CD4-positive, alpha-beta memory T cell (primary cell): Measurements from ENCODE around the gene PRKAG1. TPM values are rescaled to one million over a fixed set of nuclear protein-coding genes. Genes with fewer than 3 reads are reported as not detected.

Experiments used
- CTCF ChIA-PET: fragments of 350-600 bp; sonication (Branson Sonifier 250); formaldehyde crosslinking; loops from one replicate; lab custom pipeline; 2021; ENCODE audit warnings: inconsistent platforms; ENCODE audit not compliant: partially characterized antibody; lab: Charles Lee
- POLR2A ChIA-PET: fragments of 350-600 bp; sonication (Branson Sonifier 250); formaldehyde crosslinking; loops from one replicate; lab custom pipeline; 2021; ENCODE audit not compliant: partially characterized antibody; lab: Charles Lee
- DNase-seq, 5 donors: peaks; one replicate each; pipeline versions ENCODE4 v3.0.0 to v3.0.0-alpha.2; 2020 to 2022; ENCODE audit warnings: mixed read lengths in 1 of 5
- H3K27ac ChIP-seq: one replicate; pipeline ENCODE4 v1.7.0; 2013; ENCODE audit warnings: low read depth, low read length
- H3K27me3 ChIP-seq: 2 replicates; pipeline ENCODE4 v1.7.0; 2013; ENCODE audit warnings: mild to moderate bottlenecking, low read length, moderate library complexity; ENCODE audit not compliant: insufficient read depth
- H3K36me3 ChIP-seq: 2 replicates; pipeline ENCODE4 v1.7.0; 2013; ENCODE audit warnings: mild to moderate bottlenecking, low read length, moderate library complexity; ENCODE audit not compliant: insufficient read depth
- H3K4me1 ChIP-seq: 2 replicates; pipeline ENCODE4 v1.7.0; 2013; ENCODE audit warnings: mild to moderate bottlenecking, low read length, moderate library complexity; ENCODE audit not compliant: insufficient read depth
- H3K4me3 ChIP-seq, 2 donors: one replicate each; pipeline ENCODE4 v1.7.0; 2013; ENCODE audit warnings: low read length in 2 of 2, mild to moderate bottlenecking in 1 of 2
- H3K9me3 ChIP-seq, 2 donors: one replicate each; pipeline ENCODE4 v1.7.0; 2013; ENCODE audit warnings: low read length in 2 of 2, control low read depth in 1 of 2; ENCODE audit not compliant: control insufficient read depth in 1 of 2
- H3K27ac Mint-ChIP-seq, 7 donors: one replicate each; pipeline ENCODE4 v1.8.0; 2020 to 2021; ENCODE audit warnings: mixed read lengths in 7 of 7, mild to moderate bottlenecking in 6 of 7, inconsistent platforms in 3 of 7, moderate library complexity in 3 of 7
- H3K27me3 Mint-ChIP-seq, 2 donors: one replicate each; pipeline ENCODE4 v1.8.0; 2020 to 2021; ENCODE audit warnings: mixed read lengths in 2 of 2
- H3K36me3 Mint-ChIP-seq, 2 donors: one replicate each; pipeline ENCODE4 v1.8.0; 2020 to 2021; ENCODE audit warnings: mixed read lengths in 2 of 2, inconsistent platforms in 1 of 2, mild to moderate bottlenecking in 1 of 2
- H3K4me1 Mint-ChIP-seq, 4 donors: one replicate each; pipeline ENCODE4 v1.8.0; 2020 to 2021; ENCODE audit warnings: mixed read lengths in 4 of 4, mild to moderate bottlenecking in 1 of 4
- H3K4me3 Mint-ChIP-seq, 8 donors: one replicate each; pipeline ENCODE4 v1.8.0; 2020 to 2021; ENCODE audit warnings: mixed read lengths in 8 of 8, mild to moderate bottlenecking in 7 of 8, moderate library complexity in 6 of 8, inconsistent platforms in 3 of 8
- H3K9me3 Mint-ChIP-seq, 8 donors: one replicate each; pipeline ENCODE4 v1.8.0; 2020 to 2021; ENCODE audit warnings: mixed read lengths in 8 of 8, mild to moderate bottlenecking in 5 of 8, inconsistent platforms in 3 of 8, moderate library complexity in 1 of 8
- intact Hi-C: fragments of 100-400 bp; cut with micrococcal nuclease; formaldehyde crosslinking; loops from one replicate; pipeline ENCODE4 v1.15.1; 2023
- polyA plus RNA-seq, 2 donors: library from polyadenylated mRNA; unstranded; fragments of 300-500 nt; fragmentation: Illumina TruSeq; gene quantifications; one replicate each; pipeline ENCODE4 v1.2.3, GENCODE V29; 2021
- total RNA-seq, 2 experiments: library from RNA; stranded (reverse); gene quantifications; one replicate each; pipeline ENCODE4 v1.2.3, GENCODE V29; 2021

PRKAG1 gene
- total and polyA plus RNA-seq, 4 experiments from 2014 or later: 47.8 to 53.7 (median 49.6) TPM

DNA sequence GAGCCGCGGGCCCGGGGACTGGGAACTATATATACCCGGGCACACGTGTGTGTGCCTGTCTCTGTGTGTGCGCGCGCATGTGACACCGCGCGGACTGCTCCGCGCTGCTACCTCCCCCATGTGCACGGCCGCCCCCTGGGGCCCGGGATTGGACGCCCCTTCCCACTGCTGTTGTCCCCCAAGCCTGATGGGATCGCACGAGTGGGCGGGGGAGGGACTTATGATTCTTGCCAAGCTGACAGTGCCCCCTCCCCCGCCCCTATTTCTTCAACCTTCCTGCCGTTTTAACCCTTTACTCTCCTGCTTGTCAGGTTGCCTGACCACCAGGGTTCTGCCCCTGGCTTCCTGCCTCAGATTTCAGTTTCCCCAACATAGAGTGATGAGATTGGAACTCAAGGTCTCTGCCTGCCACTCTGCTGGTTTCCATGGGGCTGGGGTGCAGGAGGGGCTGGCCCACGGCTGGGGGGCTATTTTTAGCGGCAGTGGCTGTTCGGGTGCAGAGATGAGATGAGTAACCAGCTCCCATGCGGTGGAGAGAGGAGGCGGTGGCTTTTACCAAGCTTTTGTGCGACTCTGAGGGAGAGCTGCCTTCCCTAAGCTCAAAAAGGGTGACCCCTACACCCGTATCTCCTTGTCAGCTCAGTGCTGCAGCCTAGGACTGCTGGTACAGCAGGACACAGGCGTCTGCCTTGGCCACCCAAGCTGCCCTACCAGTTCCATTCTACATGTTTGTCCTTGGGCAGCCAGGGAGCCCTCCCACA is 19.0 kb downstream of the PRKAG1 start, which contains the start of gene DDN:
TSS of gene DDN (minus strand) at position 5 of the 761 bp plus-strand sequence. CDS start 88 bp downstream, outside the sequence.
- H3K4me1 Mint-ChIP-seq: peaks cover 17 to 47% (median 25%) of the 10 kb centered on the region in 4 donors
- CTCF ChIA-PET: interaction anchor here (1.1 to 14.1 kb wide), 6 partner anchors 11 to 76 kb away, joined by 3 to 244 read pairs (median 30); partner anchors contain the start of genes PRKAG1 and WNT1
- Histone ChIP-seq H3K27me3 (peaks cover 10% of the 10 kb centered on the region), H3K9me3 (no peaks in the 10 kb centered on the region), H3K36me3 (peaks cover 18% of the 10 kb centered on the region), H3K4me1 (peaks cover 42% of the 10 kb centered on the region), H3K4me3 (peak within 1 kb of the TSS in 1 of 2 donors; percentile 60), H3K27ac (no peak within 1 kb of the TSS)
- peak within 1 kb of the TSS; percentile 60 to 83 (median 78) for H3K4me3 Mint-ChIP-seq
- peak within 1 kb of the TSS in 5 of 7 donors; percentile 27 to 83 (median 42) for H3K27ac Mint-ChIP-seq
- intact Hi-C loops: loop anchor here (5.0 kb wide), 1 partner anchor 63 kb away; the partner anchor contains the start of gene KMT2D
- POLR2A ChIA-PET: interaction anchor here (0.8 to 7.3 kb wide), 4 partner anchors 15 to 90 kb away, joined by 3 to 46 read pairs (median 6); partner anchors contain the start of gene PRKAG1
- H3K27me3 Mint-ChIP-seq: peaks cover 20 to 44% of the 10 kb centered on the region in 2 donors
- no peaks in the 10 kb centered on the region for H3K9me3 Mint-ChIP-seq
- peaks cover 35 to 40% of the 10 kb centered on the region in 2 donors for H3K36me3 Mint-ChIP-seq
- DNase-seq: peak in 4 of 5 donors; percentile 34 to 64 (median 47)

DNA sequence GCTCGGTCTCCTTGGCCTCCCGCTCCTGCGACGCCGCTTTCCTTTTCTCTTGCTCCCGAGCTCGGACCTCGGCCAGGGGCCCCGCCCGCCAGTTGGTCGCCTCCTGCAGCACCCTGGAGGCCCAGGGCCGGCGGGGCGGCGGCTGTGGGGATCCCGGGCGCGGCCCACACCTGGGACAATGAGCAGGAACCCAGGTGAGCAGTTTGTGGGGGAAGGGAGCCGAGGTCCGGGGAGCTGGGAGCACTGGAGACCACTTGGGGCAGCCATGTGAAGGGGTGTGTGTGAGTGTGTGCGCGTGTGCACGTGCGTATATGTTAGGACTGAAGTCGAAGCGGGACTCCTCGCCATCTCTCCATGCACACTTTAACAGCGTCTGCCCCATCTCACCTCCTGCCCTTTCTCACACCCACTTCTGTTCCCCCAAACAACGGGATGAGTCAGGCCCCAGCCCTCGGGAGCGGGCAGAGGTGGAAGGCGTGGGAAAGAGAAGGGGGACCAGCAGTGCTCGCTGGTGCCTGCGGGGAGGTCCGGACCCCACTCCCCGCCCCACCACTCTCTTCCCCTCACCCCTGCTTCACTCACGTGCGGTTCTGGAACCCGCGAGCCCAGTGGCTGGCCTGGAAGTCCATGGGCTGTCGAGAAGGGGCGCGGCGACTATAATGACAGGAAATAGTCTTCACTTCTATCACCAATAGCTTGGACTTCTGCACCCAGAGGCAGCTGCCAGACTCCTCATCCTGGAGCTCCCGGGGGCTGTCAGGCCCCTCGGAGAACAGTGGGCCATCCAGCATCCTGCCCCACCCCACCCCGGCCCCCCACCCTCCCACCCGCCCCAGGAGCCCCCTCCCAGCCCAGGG is 19.9 kb downstream of the PRKAG1 start:
- H3K27me3 Mint-ChIP-seq: peaks cover 27 to 48% of the 10 kb centered on the region in 2 donors

DNA sequence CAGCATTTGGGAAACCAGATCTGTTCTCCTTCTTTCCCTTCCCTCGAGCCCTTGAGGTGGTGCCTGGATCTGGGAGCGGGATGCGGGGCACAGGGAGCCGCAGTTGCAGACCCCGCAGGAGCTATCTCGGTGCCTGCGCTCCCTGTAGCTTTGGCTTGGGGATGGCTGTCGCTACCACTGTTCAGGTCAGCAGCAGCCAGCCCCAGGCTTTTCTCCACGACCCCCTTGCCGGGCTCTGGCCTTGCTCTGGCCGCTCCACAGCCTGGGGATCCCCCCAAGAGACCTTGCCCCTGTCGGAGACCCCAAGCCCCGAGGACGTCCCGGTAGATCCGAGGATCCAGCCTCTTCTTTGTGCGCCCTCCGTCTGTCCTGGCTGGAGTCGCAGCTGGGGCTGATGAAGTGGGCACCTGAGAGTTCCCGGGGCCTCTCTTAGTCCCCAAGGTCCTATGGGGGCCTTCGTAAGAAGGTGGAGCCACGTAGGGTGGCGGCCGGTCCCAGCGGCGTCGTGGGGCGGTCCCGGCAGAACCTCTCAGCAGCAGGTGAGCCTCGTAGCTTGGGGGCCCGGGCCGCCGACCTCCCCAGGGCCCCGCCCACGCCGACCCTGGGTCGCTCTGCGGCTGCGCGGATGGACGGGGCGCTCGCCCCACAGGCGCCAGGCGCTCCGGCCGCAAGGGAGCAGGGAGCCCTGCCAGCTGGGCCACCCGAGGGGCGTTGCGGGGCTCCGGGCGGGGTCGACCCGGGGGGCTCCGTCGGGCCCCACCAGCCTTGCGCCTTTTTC is 20.7 kb downstream of the PRKAG1 start:
- Histone ChIP-seq H3K4me1 (peaks cover 42% of the 10 kb centered on the region), H3K27me3 (peaks cover 18% of the 10 kb centered on the region), H3K36me3 (peaks cover 10% of the 10 kb centered on the region), H3K9me3 (no peaks in the 10 kb centered on the region), H3K4me3 (peak overlapping the region in 1 of 2 donors; percentile 60), H3K27ac (no peak overlapping the region)
- intact Hi-C loops: loop anchor here (1.0 to 5.0 kb wide), 3 partner anchors 20 to 95 kb away; partner anchors contain the start of genes KMT2D and PRKAG1
- Mint-ChIP-seq H3K27me3 (peaks cover 31 to 53% of the 10 kb centered on the region in 2 donors), H3K36me3 (peaks cover 20 to 23% of the 10 kb centered on the region in 2 donors), H3K9me3 (no peaks in the 10 kb centered on the region), H3K4me3 (peak overlapping the region; percentile 59 to 85 (median 76)), H3K27ac (peak overlapping the region in 4 of 7 donors; percentile 8 to 77 (median 64)), H3K4me1 (peaks cover 17 to 47% (median 26%) of the 10 kb centered on the region in 4 donors)
- ChIA-PET CTCF (interaction anchor here (1.0 to 14.1 kb wide), 15 partner anchors 9 to 158 kb away, joined by 3 to 244 read pairs (median 4); partner anchors contain the start of genes PRKAG1, RHEBL1 and WNT1), POLR2A (interaction anchor here (0.6 to 7.3 kb wide), 15 partner anchors 10 to 369 kb away, joined by 3 to 46 read pairs (median 6); partner anchors contain the start of genes DDX23, FKBP11, PRKAG1 and TUBA1B)
- no peak for DNase-seq

More for the DNA sequence above, 19.9 kb downstream of the PRKAG1 start:
- Histone ChIP-seq H3K4me3 (peak overlapping the region in 1 of 2 donors; percentile 60), H3K36me3 (peaks cover 15% of the 10 kb centered on the region), H3K27ac (no peak overlapping the region), H3K4me1 (peaks cover 42% of the 10 kb centered on the region), H3K27me3 (peaks cover 18% of the 10 kb centered on the region), H3K9me3 (no peaks in the 10 kb centered on the region)
- H3K4me3 Mint-ChIP-seq: peak overlapping the region; percentile 60 to 81 (median 76)
- H3K4me1 Mint-ChIP-seq: peaks cover 17 to 47% (median 26%) of the 10 kb centered on the region in 4 donors
- no peaks in the 10 kb centered on the region for H3K9me3 Mint-ChIP-seq
- DNase-seq: peak in 1 of 5 donors; percentile 31
- intact Hi-C loops: loop anchor here (5.0 kb wide), 1 partner anchor 64 kb away; the partner anchor contains the start of gene KMT2D
- H3K27ac Mint-ChIP-seq: peak overlapping the region in 4 of 7 donors; percentile 27 to 77 (median 54)
- ChIA-PET POLR2A (interaction anchor here (1.0 to 7.3 kb wide), 8 partner anchors 10 to 132 kb away, joined by 3 to 46 read pairs (median 8); partner anchors contain the start of genes PRKAG1 and TUBA1B), CTCF (interaction anchor here (2.0 to 14.1 kb wide), 5 partner anchors 10 to 45 kb away, joined by 7 to 244 read pairs (median 52); partner anchors contain the start of genes PRKAG1 and WNT1)
- H3K36me3 Mint-ChIP-seq: peaks cover 28 to 31% of the 10 kb centered on the region in 2 donors

DNA sequence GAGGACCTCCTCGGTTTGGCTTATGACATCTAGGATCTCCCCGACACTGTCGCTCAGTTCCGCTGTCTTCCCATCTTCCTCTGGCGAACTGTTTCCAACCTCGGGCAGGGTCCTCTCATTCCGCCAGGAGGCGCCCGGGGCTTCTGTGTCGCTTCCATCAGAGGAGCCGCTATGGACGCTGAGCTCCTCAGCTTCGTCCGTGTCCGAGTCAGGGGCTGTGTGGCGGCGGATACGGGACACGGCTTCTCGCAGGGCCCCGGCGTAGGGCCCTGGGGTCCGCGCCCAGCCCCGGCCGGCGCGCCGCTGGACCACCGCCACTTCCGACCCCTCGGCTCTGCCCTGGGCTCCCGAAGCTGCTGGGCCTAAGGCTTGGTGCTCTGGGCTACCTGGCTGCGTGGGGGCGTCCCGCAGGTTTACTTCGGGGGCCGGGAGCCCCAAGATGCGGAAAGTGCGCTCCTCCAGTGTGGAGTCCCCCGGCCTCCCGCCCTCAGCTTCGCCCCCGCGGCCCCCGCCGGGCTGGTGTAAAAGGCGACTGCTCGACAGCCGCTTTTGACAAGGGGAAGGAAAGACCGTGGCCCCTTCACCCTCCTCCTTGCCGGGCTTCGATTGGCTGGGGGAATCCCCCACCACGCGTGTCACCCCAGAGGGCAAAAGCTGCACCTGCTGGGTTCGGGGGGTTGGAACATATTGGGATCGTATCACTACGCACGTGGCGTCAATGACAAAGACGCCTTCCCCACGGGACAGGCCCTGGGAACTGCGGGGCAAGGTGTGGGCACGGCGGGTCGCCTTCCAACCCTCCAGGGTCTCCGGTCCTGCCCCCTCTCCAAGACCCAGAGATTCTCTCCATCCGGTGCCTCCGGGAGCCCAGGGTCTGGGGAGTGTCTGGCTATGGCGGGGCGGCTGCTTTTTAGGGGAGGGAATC is 21.5 kb downstream of the PRKAG1 start:
- peaks cover 12 to 15% of the 10 kb centered on the region in 2 donors for H3K36me3 Mint-ChIP-seq
- Histone ChIP-seq H3K4me1 (peaks cover 42% of the 10 kb centered on the region), H3K9me3 (no peaks in the 10 kb centered on the region), H3K27me3 (peaks cover 18% of the 10 kb centered on the region), H3K36me3 (peaks cover 1% of the 10 kb centered on the region), H3K4me3 (peak overlapping the region in 1 of 2 donors; percentile 60), H3K27ac (no peak overlapping the region)
- H3K27ac Mint-ChIP-seq: peak overlapping the region in 6 of 7 donors; percentile 64 to 86 (median 71)
- H3K9me3 Mint-ChIP-seq: no peaks in the 10 kb centered on the region
- intact Hi-C loops: loop anchor here (1.0 to 5.0 kb wide), 3 partner anchors 21 to 96 kb away; partner anchors contain the start of genes KMT2D and PRKAG1
- peak; percentile 54 to 80 (median 62) for DNase-seq
- POLR2A ChIA-PET: interaction anchor here (0.9 to 7.3 kb wide), 13 partner anchors 12 to 145 kb away, joined by 3 to 46 read pairs (median 6); partner anchors contain the start of genes DDX23, FKBP11, KMT2D and PRKAG1
- peak overlapping the region; percentile 59 to 85 (median 76) for H3K4me3 Mint-ChIP-seq
- CTCF ChIA-PET: interaction anchor here (0.9 to 14.1 kb wide), 24 partner anchors 8 to 238 kb away, joined by 3 to 244 read pairs (median 4); partner anchors contain the start of genes CACNB3, DDX23, PRKAG1 and RHEBL1
- peaks cover 15 to 47% (median 26%) of the 10 kb centered on the region in 4 donors for H3K4me1 Mint-ChIP-seq
- peaks cover 31 to 49% of the 10 kb centered on the region in 2 donors for H3K27me3 Mint-ChIP-seq
